WTC11 (cell line): ENCODE measurements around the gene MAPK8IP1. TPM values are rescaled to one million over a fixed set of nuclear protein-coding genes. Genes with fewer than 3 reads are reported as not detected.

Source experiments
- ATAC-seq: fragments of 200-7000 bp; cut with Tn5 transposase; 2 replicates; pipeline ENCODE4 v1.10.0; 2021; ENCODE audit warnings: mild to moderate bottlenecking, moderate library complexity
- CTCF ChIA-PET: fragments of 300-600 bp; sonication (Branson Sonifier 250); formaldehyde crosslinking; loops from one replicate; lab custom pipeline; 2021; ENCODE audit warnings: antibody characterized with exemption; lab: Charles Lee
- POLR2A ChIA-PET: fragments of 350-600 bp; sonication (Branson Sonifier 250); formaldehyde crosslinking; loops from one replicate; lab custom pipeline; 2021; ENCODE audit warnings: antibody characterized with exemption; lab: Charles Lee
- DNase-seq: peaks from one replicate; pipeline ENCODE4 v3.0.0; 2021; ENCODE audit warnings: low spot score
- H3K27ac Mint-ChIP-seq: 2 replicates; pipeline ENCODE4 v1.8.0; 2021; ENCODE audit warnings: mixed read lengths
- H3K27me3 Mint-ChIP-seq: 2 replicates; pipeline ENCODE4 v1.8.0; 2021; ENCODE audit warnings: low read depth, mild to moderate bottlenecking, moderate library complexity, mixed read lengths
- H3K36me3 Mint-ChIP-seq: 2 replicates; pipeline ENCODE4 v1.8.0; 2021; ENCODE audit warnings: mixed read lengths
- H3K4me1 Mint-ChIP-seq: 2 replicates; pipeline ENCODE4 v1.8.0; 2022; ENCODE audit warnings: mixed read lengths
- H3K4me3 Mint-ChIP-seq: 2 replicates; pipeline ENCODE4 v1.8.0; 2021; ENCODE audit warnings: mild to moderate bottlenecking, moderate library complexity, mixed read lengths
- H3K9me3 Mint-ChIP-seq: 2 replicates; pipeline ENCODE4 v1.8.0; 2021; ENCODE audit warnings: mixed read lengths
- CREB1 ChIP-seq: sonication (generic); formaldehyde crosslinking; IDR thresholded peaks from 2 replicates; pipeline ENCODE4 v1.8.0; 2023; ENCODE audit warnings: mild to moderate bottlenecking, missing genetic modification reagents
- ELF4 ChIP-seq: sonication (generic); formaldehyde crosslinking; IDR thresholded peaks from 2 replicates; pipeline ENCODE4 v1.8.1; 2022; ENCODE audit warnings: low read depth, mild to moderate bottlenecking, moderate library complexity, missing genetic modification reagents
- EMX1 ChIP-seq: fragments of 250-450 bp; sonication (Bioruptor Pico); IDR thresholded peaks from 2 replicates; pipeline ENCODE4 v1.8.0; 2021; ENCODE audit warnings: mild to moderate bottlenecking
- ETV6 ChIP-seq: sonication (generic); formaldehyde crosslinking; IDR thresholded peaks from 2 replicates; pipeline ENCODE4 v1.8.1; 2022; ENCODE audit warnings: mild to moderate bottlenecking, missing genetic modification reagents
- FOXK1 ChIP-seq: sonication (generic); formaldehyde crosslinking; IDR thresholded peaks from 2 replicates; pipeline ENCODE4 v1.8.0; 2022; ENCODE audit warnings: mild to moderate bottlenecking, moderate library complexity, missing genetic modification reagents
- GRHL2 ChIP-seq: fragments of 250-450 bp; sonication (Bioruptor Pico); IDR thresholded peaks from 2 replicates; pipeline ENCODE4 v1.8.0; 2022; ENCODE audit warnings: mild to moderate bottlenecking, moderate library complexity; ENCODE audit not compliant: insufficient replicate concordance, severe bottlenecking
- MYBL2 ChIP-seq: sonication (generic); formaldehyde crosslinking; IDR thresholded peaks from 2 replicates; pipeline ENCODE4 v1.8.1; 2023; ENCODE audit warnings: mild to moderate bottlenecking, moderate library complexity, missing genetic modification reagents
- NFATC4 ChIP-seq: fragments of 250-450 bp; sonication (Bioruptor Pico); IDR thresholded peaks from 2 replicates; pipeline ENCODE4 v1.9.0; 2021; ENCODE audit warnings: mild to moderate bottlenecking
- OVOL2 ChIP-seq: fragments of 250-450 bp; sonication (Bioruptor Pico); IDR thresholded peaks from 2 replicates; pipeline ENCODE4 v1.9.0; 2021; ENCODE audit warnings: mild to moderate bottlenecking, borderline replicate concordance
- RORB ChIP-seq: fragments of 250-450 bp; sonication (Bioruptor Pico); IDR thresholded peaks from 2 replicates; pipeline ENCODE4 v1.9.0; 2021; ENCODE audit warnings: mild to moderate bottlenecking
- SP1 ChIP-seq: sonication (generic); formaldehyde crosslinking; conservative IDR thresholded peaks from 2 replicates; pipeline ENCODE4 v1.8.1; 2022; ENCODE audit warnings: missing genetic modification reagents
- TP53 ChIP-seq: sonication (generic); formaldehyde crosslinking; IDR thresholded peaks from 2 replicates; pipeline ENCODE4 v1.8.1; 2023; ENCODE audit warnings: mild to moderate bottlenecking, missing genetic modification reagents
- ZBTB21 ChIP-seq: sonication (generic); formaldehyde crosslinking; IDR thresholded peaks from 2 replicates; pipeline ENCODE4 v1.8.1; 2023; ENCODE audit warnings: mild to moderate bottlenecking, missing genetic modification reagents, borderline replicate concordance
- ZNF219 ChIP-seq: sonication (generic); formaldehyde crosslinking; IDR thresholded peaks from 2 replicates; pipeline ENCODE4 v1.8.0; 2023; ENCODE audit warnings: missing genetic modification reagents, mild to moderate bottlenecking, borderline replicate concordance
- ZNF317 ChIP-seq: sonication (generic); formaldehyde crosslinking; IDR thresholded peaks from 2 replicates; pipeline ENCODE4 v1.8.1; 2023; ENCODE audit warnings: low read depth, mild to moderate bottlenecking, moderate library complexity, missing genetic modification reagents, borderline replicate concordance
- ZNF423 ChIP-seq: fragments of 250-450 bp; sonication (Bioruptor Pico); IDR thresholded peaks from 2 replicates; pipeline ENCODE4 v2.1.2; 2022; ENCODE audit warnings: mild to moderate bottlenecking, moderate library complexity
- ZNF671 ChIP-seq: fragments of 250-450 bp; sonication (Bioruptor Pico); IDR thresholded peaks from 2 replicates; pipeline ENCODE4 v1.8.0; 2021; ENCODE audit warnings: mild to moderate bottlenecking
- total RNA-seq: library from RNA; stranded (reverse); gene quantifications from 3 replicates; pipeline ENCODE4 v1.2.3, GENCODE V29; 2021
- TF ChIP-seq, protein P1 (sequence below): fragments of 250-450 bp; sonication (Bioruptor Pico); conservative IDR thresholded peaks from 2 replicates; pipeline ENCODE4 v1.9.0; 2021; ENCODE audit warnings: mild to moderate bottlenecking
- TF ChIP-seq, protein P2 (sequence below): fragments of 250-450 bp; sonication (Bioruptor Pico); IDR thresholded peaks from 2 replicates; pipeline ENCODE4 v2.1.2; 2022; ENCODE audit warnings: mild to moderate bottlenecking, moderate library complexity
- TF ChIP-seq, protein P3 (sequence below): fragments of 250-450 bp; sonication (Bioruptor Pico); IDR thresholded peaks from 2 replicates; pipeline ENCODE4 v1.9.0; 2021; ENCODE audit warnings: moderate library complexity, mild to moderate bottlenecking, inconsistent platforms, borderline replicate concordance
- TF ChIP-seq, protein P4 (sequence below): sonication (generic); formaldehyde crosslinking; conservative IDR thresholded peaks from 2 replicates; pipeline ENCODE4 v1.8.1; 2022; ENCODE audit warnings: mild to moderate bottlenecking, missing genetic modification reagents
- TF ChIP-seq, protein P5 (sequence below): sonication (generic); formaldehyde crosslinking; IDR thresholded peaks from 2 replicates; pipeline ENCODE4 v1.8.1; 2022; ENCODE audit warnings: low read depth, missing genetic modification reagents, borderline replicate concordance
- TF ChIP-seq, protein P6 (sequence below): sonication (generic); formaldehyde crosslinking; IDR thresholded peaks from 2 replicates; pipeline ENCODE4 v1.8.0; 2023; ENCODE audit warnings: mild to moderate bottlenecking, missing genetic modification reagents

The MAPK8IP1 gene
- total RNA-seq, 1 experiment from 2014 or later = 34.1 TPM

DNA sequence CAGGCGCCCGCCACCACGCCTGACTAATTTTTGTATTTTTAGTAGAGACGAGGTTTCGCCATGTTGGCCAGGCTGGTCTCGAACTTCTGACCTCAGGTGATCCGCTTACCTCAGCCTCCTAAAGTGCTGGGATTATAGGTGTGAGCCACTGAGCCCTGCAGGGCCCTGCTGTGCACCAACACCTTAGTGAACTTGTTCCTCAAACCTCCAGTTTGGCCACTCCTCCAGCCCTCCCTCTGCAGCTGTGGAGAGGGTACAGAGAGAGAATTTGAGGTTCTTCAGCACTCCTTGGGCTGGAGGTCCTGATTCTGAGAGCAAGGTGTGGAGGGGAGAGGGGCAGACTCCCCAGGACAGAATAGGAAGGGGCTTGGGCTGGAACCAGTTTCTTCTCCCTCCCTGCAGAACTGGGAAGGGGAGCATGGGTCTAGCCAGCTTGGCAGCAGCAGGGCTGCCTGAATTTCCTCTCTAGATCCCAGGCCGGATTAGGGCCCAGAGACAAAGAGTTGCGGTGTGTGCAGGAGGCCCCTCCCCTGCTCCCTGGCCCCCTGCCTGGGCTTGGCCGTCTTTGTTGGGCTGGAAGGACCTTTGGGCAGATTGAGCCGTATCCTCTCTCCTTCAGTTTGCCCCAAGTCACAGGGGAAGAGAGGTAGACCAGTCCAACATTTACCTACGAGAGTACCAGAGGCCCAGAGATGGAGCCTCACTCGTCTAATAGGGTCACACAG lies 34.5 kb downstream of the MAPK8IP1 start:
- TF ChIP-seq ELF4 (CRISPR knock-in tag) = no peak
- no peak for TF ChIP-seq OVOL2 (CRISPR knock-in tag)
- no peak for TF ChIP-seq NFATC4 (CRISPR knock-in tag)
- TF ChIP-seq TP53 = no peak
- TF ChIP-seq, all 79 proteins: peak for 0
- ChIA-PET CTCF (interaction anchor here (1.7 kb wide), 1 partner anchor 82 kb away, joined by 3 read pairs; no protein-coding TSS in a partner anchor), POLR2A (interaction anchor here (0.8 to 1.0 kb wide), 2 partner anchors 39 to 63 kb away, joined by 3 read pairs; no protein-coding TSS in a partner anchor)
- Mint-ChIP-seq H3K27ac (0 out of 2 replicates have a peak overlapping the region, but pooled peaks have one; percentile 49), H3K27me3 (peaks cover 2% of the 10 kb centered on the region; the same call in 1 of the 2 replicates), H3K4me3 (peak overlapping the region; percentile 39), H3K9me3 (no peaks in the 10 kb centered on the region), H3K4me1 (peaks cover 39% of the 10 kb centered on the region), H3K36me3 (peaks cover 5% of the 10 kb centered on the region; the same call in 1 of the 2 replicates)
- ATAC-seq = no peak
- no peak for DNase-seq

DNA sequence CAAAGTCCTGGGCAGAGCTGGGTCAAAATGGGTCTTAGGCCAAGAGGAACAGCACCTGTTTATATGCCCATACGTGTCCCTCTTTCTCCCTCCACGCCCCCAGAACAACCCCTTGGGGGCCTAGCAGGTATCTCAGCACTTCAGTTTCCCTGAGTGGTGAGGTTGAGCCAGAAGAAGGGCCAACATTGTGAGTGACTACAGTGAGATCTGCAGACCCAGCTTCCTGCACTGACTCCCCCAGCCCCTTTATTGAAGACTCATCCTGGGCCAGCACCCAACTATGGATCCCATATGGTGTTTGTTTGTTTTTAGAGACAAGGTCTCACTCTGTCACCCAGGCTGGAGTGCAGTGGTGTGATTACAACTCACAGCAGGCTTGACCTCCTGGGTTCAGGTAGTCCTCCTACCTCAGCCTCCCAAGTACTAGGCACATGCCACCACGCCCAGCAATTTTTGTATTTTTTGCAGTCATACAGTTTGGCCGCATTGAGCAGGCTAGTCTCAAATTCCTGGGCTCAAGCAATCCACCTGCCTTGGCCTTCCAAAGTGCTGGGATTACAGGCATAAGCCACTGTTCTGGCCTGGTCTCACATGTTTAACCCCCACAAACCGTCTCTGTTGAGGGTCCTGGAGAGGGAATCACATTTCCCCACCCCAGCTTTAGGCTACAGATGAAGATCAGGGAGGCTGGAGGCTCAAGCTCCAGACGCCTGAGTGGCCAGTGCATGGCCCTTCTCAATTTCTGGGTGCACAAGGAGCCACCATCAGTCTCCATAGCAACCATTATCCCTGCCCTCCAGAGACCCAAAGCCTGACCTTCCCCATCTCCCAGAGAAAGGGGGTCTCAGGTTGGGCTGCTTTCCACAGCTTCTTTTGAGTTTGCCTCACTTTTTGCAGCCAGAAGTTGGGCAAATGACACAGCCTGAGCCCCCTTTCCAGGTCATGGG lies 35.4 kb downstream of the MAPK8IP1 start:
- H3K36me3 Mint-ChIP-seq = peaks cover 5% of the 10 kb centered on the region
- no peaks in the 10 kb centered on the region for H3K9me3 Mint-ChIP-seq
- H3K27ac Mint-ChIP-seq = peak overlapping the region; percentile 99
- peak overlapping the region; percentile 72 for H3K4me3 Mint-ChIP-seq
- ChIA-PET CTCF (interaction anchor here (1.2 to 4.0 kb wide), 8 partner anchors 23 to 432 kb away, joined by 3 to 33 read pairs (median 6); no protein-coding TSS in a partner anchor), POLR2A (interaction anchor here (1.0 to 1.6 kb wide), 8 partner anchors 15 to 323 kb away, joined by 3 to 12 read pairs (median 5); no protein-coding TSS in a partner anchor)
- H3K27me3 Mint-ChIP-seq = peaks cover 2% of the 10 kb centered on the region; the same call in 1 of the 2 replicates
- TF ChIP-seq, protein P1, sequence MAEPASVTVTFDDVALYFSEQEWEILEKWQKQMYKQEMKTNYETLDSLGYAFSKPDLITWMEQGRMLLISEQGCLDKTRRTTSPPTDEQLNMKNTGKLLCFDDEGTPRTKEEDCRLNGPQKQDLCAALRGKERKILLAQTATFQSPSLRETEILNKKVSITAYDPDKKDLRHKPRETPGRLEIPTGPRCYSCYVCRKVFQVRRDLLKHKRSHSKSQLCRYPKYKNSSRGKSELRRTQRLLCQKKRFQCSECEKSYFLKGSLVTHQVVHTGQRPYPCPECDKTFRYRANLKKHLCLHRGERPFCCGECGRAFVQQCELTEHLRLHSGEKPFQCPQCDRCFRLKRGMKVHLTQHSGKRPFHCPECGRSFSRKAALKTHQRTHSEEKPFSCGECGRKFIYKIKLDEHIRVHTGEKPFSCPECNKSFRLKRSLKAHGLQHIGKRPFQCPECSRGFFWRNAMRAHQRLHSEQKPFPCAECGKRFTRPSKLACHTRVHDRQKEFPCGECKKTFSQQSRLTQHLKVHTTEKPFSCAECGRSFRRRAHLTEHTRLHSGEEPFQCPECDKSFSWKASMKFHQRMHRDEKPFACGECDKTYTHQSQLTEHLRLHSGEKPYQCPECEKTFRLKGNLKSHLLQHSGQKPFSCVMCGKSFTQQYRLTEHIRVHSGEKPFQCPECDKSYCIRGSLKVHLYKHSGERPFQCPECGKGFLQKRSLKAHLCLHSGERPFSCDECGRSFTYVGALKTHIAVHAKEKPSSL = no peak
- no peak for TF ChIP-seq NFATC4 (CRISPR knock-in tag)
- TF ChIP-seq GRHL2 = no peak
- no peak for TF ChIP-seq CREB1 (CRISPR knock-in tag)
- TF ChIP-seq ZBTB21 (CRISPR knock-in tag) = no peak
- no peak for TF ChIP-seq EMX1 (CRISPR knock-in tag)
- TF ChIP-seq ZNF423 (CRISPR knock-in tag) = no peak
- TF ChIP-seq, protein P2, sequence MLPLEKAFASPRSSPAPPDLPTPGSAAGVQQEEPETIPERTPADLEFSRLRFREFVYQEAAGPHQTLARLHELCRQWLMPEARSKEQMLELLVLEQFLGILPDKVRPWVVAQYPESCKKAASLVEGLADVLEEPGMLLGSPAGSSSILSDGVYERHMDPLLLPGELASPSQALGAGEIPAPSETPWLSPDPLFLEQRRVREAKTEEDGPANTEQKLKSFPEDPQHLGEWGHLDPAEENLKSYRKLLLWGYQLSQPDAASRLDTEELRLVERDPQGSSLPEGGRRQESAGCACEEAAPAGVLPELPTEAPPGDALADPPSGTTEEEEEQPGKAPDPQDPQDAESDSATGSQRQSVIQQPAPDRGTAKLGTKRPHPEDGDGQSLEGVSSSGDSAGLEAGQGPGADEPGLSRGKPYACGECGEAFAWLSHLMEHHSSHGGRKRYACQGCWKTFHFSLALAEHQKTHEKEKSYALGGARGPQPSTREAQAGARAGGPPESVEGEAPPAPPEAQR = no peak
- no peak for TF ChIP-seq ETV6 (CRISPR knock-in tag)
- TF ChIP-seq, protein P3, sequence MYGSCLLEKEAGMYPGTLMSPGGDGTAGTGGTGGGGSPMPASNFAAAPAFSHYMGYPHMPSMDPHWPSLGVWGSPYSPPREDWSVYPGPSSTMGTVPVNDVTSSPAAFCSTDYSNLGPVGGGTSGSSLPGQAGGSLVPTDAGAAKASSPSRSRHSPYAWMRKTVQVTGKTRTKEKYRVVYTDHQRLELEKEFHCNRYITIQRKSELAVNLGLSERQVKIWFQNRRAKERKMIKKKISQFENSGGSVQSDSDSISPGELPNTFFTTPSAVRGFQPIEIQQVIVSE = no peak
- TF ChIP-seq ZNF671 (CRISPR knock-in tag) = no peak
- TF ChIP-seq ZNF219 (CRISPR knock-in tag) = no peak
- no peak for TF ChIP-seq ZNF317 (CRISPR knock-in tag)
- TF ChIP-seq, protein P4, sequence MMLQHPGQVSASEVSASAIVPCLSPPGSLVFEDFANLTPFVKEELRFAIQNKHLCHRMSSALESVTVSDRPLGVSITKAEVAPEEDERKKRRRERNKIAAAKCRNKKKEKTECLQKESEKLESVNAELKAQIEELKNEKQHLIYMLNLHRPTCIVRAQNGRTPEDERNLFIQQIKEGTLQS = no peak
- TF ChIP-seq, protein P5, sequence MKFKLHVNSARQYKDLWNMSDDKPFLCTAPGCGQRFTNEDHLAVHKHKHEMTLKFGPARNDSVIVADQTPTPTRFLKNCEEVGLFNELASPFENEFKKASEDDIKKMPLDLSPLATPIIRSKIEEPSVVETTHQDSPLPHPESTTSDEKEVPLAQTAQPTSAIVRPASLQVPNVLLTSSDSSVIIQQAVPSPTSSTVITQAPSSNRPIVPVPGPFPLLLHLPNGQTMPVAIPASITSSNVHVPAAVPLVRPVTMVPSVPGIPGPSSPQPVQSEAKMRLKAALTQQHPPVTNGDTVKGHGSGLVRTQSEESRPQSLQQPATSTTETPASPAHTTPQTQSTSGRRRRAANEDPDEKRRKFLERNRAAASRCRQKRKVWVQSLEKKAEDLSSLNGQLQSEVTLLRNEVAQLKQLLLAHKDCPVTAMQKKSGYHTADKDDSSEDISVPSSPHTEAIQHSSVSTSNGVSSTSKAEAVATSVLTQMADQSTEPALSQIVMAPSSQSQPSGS = no peak
- no peak for TF ChIP-seq SP1 (CRISPR knock-in tag)
- TF ChIP-seq RORB = no peak
- no peak for TF ChIP-seq MYBL2 (CRISPR knock-in tag)
- TF ChIP-seq, protein P6, sequence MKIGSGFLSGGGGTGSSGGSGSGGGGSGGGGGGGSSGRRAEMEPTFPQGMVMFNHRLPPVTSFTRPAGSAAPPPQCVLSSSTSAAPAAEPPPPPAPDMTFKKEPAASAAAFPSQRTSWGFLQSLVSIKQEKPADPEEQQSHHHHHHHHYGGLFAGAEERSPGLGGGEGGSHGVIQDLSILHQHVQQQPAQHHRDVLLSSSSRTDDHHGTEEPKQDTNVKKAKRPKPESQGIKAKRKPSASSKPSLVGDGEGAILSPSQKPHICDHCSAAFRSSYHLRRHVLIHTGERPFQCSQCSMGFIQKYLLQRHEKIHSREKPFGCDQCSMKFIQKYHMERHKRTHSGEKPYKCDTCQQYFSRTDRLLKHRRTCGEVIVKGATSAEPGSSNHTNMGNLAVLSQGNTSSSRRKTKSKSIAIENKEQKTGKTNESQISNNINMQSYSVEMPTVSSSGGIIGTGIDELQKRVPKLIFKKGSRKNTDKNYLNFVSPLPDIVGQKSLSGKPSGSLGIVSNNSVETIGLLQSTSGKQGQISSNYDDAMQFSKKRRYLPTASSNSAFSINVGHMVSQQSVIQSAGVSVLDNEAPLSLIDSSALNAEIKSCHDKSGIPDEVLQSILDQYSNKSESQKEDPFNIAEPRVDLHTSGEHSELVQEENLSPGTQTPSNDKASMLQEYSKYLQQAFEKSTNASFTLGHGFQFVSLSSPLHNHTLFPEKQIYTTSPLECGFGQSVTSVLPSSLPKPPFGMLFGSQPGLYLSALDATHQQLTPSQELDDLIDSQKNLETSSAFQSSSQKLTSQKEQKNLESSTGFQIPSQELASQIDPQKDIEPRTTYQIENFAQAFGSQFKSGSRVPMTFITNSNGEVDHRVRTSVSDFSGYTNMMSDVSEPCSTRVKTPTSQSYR (CRISPR knock-in tag) = no peak
- no peak for TF ChIP-seq FOXK1 (CRISPR knock-in tag)
- H3K4me1 Mint-ChIP-seq = peaks cover 39% of the 10 kb centered on the region
- ATAC-seq (no peak), DNase-seq (no peak)
